Osteocyte (in vitro differentiated cells): ENCODE data around the gene ADAMTSL1. TPM values are rescaled to one million over a fixed set of nuclear protein-coding genes. Genes with fewer than 3 reads are reported as not detected.

Experiments used
- DNase-seq: peaks from one replicate; pipeline ENCODE4 v3.0.0; 2021; ENCODE audit warnings: mixed read lengths; ENCODE audit not compliant: unreplicated experiment; ENCODE audit errors: extremely low spot score
- H3K27ac Mint-ChIP-seq: one replicate; pipeline ENCODE4 v1.8.0; 2021; ENCODE audit warnings: mild to moderate bottlenecking, mixed read lengths; ENCODE audit not compliant: unreplicated experiment
- H3K27me3 Mint-ChIP-seq: one replicate; pipeline ENCODE4 v1.8.0; 2021; ENCODE audit warnings: mixed read lengths; ENCODE audit not compliant: unreplicated experiment
- H3K36me3 Mint-ChIP-seq: one replicate; pipeline ENCODE4 v1.8.0; 2021; ENCODE audit warnings: mixed read lengths; ENCODE audit not compliant: unreplicated experiment
- H3K4me1 Mint-ChIP-seq: one replicate; pipeline ENCODE4 v1.8.0; 2021; ENCODE audit warnings: mixed read lengths; ENCODE audit not compliant: unreplicated experiment
- H3K4me3 Mint-ChIP-seq: one replicate; pipeline ENCODE4 v1.8.0; 2021; ENCODE audit warnings: mild to moderate bottlenecking, moderate library complexity, mixed read lengths; ENCODE audit not compliant: unreplicated experiment
- H3K9me3 Mint-ChIP-seq: one replicate; pipeline ENCODE4 v1.8.0; 2021; ENCODE audit warnings: mixed read lengths; ENCODE audit not compliant: unreplicated experiment
- CTCF ChIP-seq: fragments of 200-600 bp; sonication (generic); IDR thresholded peaks from 2 replicates; pipeline ENCODE4 v1.5.0; 2021; ENCODE audit warnings: antibody characterized with exemption, mild to moderate bottlenecking, moderate library complexity
- total RNA-seq: library from RNA; stranded (reverse); gene quantifications from 2 replicates; pipeline ENCODE4 v1.2.1, GENCODE V29; 2021

ADAMTSL1 gene
- total RNA-seq, 1 donor from 2014 or later = 1.5 TPM

- Mint-ChIP-seq H3K27me3 (no peaks in the 10 kb centered on the region), H3K9me3 (no peaks in the 10 kb centered on the region), H3K4me3 (no peak overlapping the region), H3K36me3 (no peaks in the 10 kb centered on the region), H3K27ac (no peak overlapping the region), H3K4me1 (peaks cover 15% of the 10 kb centered on the region)
- DNase-seq = no peak
- no peak for TF ChIP-seq CTCF
These were observed 355.9 kb downstream of the ADAMTSL1 start for GRCh38 chr9:18829873-18830272.

- Mint-ChIP-seq H3K27me3 (no peaks in the 10 kb centered on the region), H3K9me3 (no peaks in the 10 kb centered on the region), H3K36me3 (no peaks in the 10 kb centered on the region), H3K4me3 (no peak overlapping the region), H3K27ac (no peak overlapping the region), H3K4me1 (peaks cover 4% of the 10 kb centered on the region)
- TF ChIP-seq CTCF = no peak
- DNase-seq = no peak
These were observed 360.9 kb downstream of the ADAMTSL1 start for GRCh38 chr9:18834740-18835361.

GRCh38 chr9:18837402-18837801, 363.4 kb downstream of the ADAMTSL1 start:
- Mint-ChIP-seq H3K27me3 (no peaks in the 10 kb centered on the region), H3K36me3 (no peaks in the 10 kb centered on the region), H3K9me3 (no peaks in the 10 kb centered on the region), H3K27ac (no peak overlapping the region), H3K4me1 (no peaks in the 10 kb centered on the region), H3K4me3 (no peak overlapping the region)
- no peak for DNase-seq
- no peak for TF ChIP-seq CTCF

- Mint-ChIP-seq H3K4me1 (no peaks in the 10 kb centered on the region), H3K36me3 (no peaks in the 10 kb centered on the region), H3K9me3 (no peaks in the 10 kb centered on the region), H3K27ac (no peak overlapping the region), H3K4me3 (no peak overlapping the region), H3K27me3 (peaks cover 6% of the 10 kb centered on the region)
- no peak for TF ChIP-seq CTCF
- DNase-seq = no peak
These were observed 373.8 kb downstream of the ADAMTSL1 start for GRCh38 chr9:18847576-18848275.

GRCh38 chr9:18848657-18849056, 374.7 kb downstream of the ADAMTSL1 start:
- Mint-ChIP-seq H3K27ac (no peak overlapping the region), H3K9me3 (no peaks in the 10 kb centered on the region), H3K27me3 (peaks cover 3% of the 10 kb centered on the region), H3K4me1 (no peaks in the 10 kb centered on the region), H3K4me3 (no peak overlapping the region), H3K36me3 (no peaks in the 10 kb centered on the region)
- no peak for TF ChIP-seq CTCF
- DNase-seq = no peak
